Endometrial microvascular endothelial cells (primary cell): ENCODE data around the gene NR4A3. TPM values are rescaled to one million over a fixed set of nuclear protein-coding genes. Genes with fewer than 3 reads are reported as not detected.

ENCODE experiments used
- in situ Hi-C: cut with HindIII; loops from 2 replicates; pipeline ENCODE4 v1.10.0; 2017; ENCODE audit warnings: low sequenced_read_pairs, low pct_unique_long_range_greater_than_20kb; ENCODE audit errors: inconsistent ontology term
- total RNA-seq: library from RNA; depleted of rRNA; stranded (reverse); fragments of >200 nt; gene quantifications from one replicate; pipeline ENCODE4 v1.2.3, GENCODE V29; 2015; ENCODE audit errors: inconsistent ontology term

NR4A3 gene
- total RNA-seq, 1 donor from 2014 or later, result not detected

GRCh38 chr9:99811598-99812383 is 9.9 kb upstream of the NR4A3 start:
- in situ Hi-C loops, result no loop called here

GRCh38 chr9:99813739-99814138 is 7.9 kb upstream of the NR4A3 start:
- in situ Hi-C loops, result no loop called here

- in situ Hi-C loops, result no loop called here
These were observed 7.3 kb upstream of the NR4A3 start for GRCh38 chr9:99814359-99814758.

GRCh38 chr9:99816392-99816791 is 5.3 kb upstream of the NR4A3 start:
- in situ Hi-C loops, result no loop called here

- in situ Hi-C loops, result no loop called here
These were observed 3.2 kb upstream of the NR4A3 start for GRCh38 chr9:99818500-99818899.

- in situ Hi-C loops, result no loop called here
These were observed 2.4 kb upstream of the NR4A3 start for GRCh38 chr9:99819123-99819855.

- in situ Hi-C loops, result no loop called here
These were observed 1.6 kb upstream of the NR4A3 start for GRCh38 chr9:99819856-99820684.

- in situ Hi-C loops, result no loop called here
These were observed 845 bp upstream of the NR4A3 start for GRCh38 chr9:99820685-99821395.

GRCh38 chr9:99822109-99822805 is 572 bp downstream of the NR4A3 start:
- in situ Hi-C loops, result no loop called here

- in situ Hi-C loops, result no loop called here
These were observed 1.3 kb downstream of the NR4A3 start for GRCh38 chr9:99822806-99823591.

GRCh38 chr9:99823681-99824377 is 2.1 kb downstream of the NR4A3 start:
- in situ Hi-C loops, result no loop called here

GRCh38 chr9:99824378-99825171 is 2.9 kb downstream of the NR4A3 start:
- in situ Hi-C loops, result no loop called here

GRCh38 chr9:99825172-99826046 is 3.7 kb downstream of the NR4A3 start:
- in situ Hi-C loops, result no loop called here

- in situ Hi-C loops, result no loop called here
These were observed 4.9 kb downstream of the NR4A3 start for GRCh38 chr9:99826579-99826978.

GRCh38 chr9:99827244-99827643 is 5.6 kb downstream of the NR4A3 start:
- in situ Hi-C loops, result no loop called here

- in situ Hi-C loops, result no loop called here
These were observed 6.3 kb downstream of the NR4A3 start for GRCh38 chr9:99828054-99828416.
